Endothelial cell of umbilical vein (primary cell): Measurements from ENCODE around the gene COL9A1. TPM values are rescaled to one million over a fixed set of nuclear protein-coding genes. Genes with fewer than 3 reads are reported as not detected.

ENCODE experiments used
- BruUV-seq: library from RNA; stranded (reverse); fragments of 400-500 nt; replicated peaks from 2 replicates; lab custom pipeline; 2021; lab: Mats Ljungman, UMichigan
- CTCF ChIA-PET: fragments of 300-600, 350-600 bp; sonication (Branson Sonifier 250); formaldehyde crosslinking; loops from one replicate; lab custom pipeline; 2021; ENCODE audit warnings: antibody characterized with exemption, inconsistent platforms; lab: Charles Lee
- POLR2A ChIA-PET: fragments of 300-600, 350-600 bp; sonication (Branson Sonifier 250); formaldehyde crosslinking; loops from one replicate; lab custom pipeline; 2021; ENCODE audit warnings: antibody characterized with exemption, inconsistent platforms; lab: Charles Lee
- DNase-seq: peaks from one replicate; pipeline ENCODE4 v3.0.0-alpha.2; 2011; ENCODE audit warnings: low read depth, low spot score
- FAIRE-seq: peaks from 2 replicates; lab custom pipeline; 2011; peaks lifted over from hg19 to GRCh38; lab: Jason Lieb, UNC
- H2AFZ ChIP-seq: 2 replicates; pipeline ENCODE4 v1.6.0; 2012; ENCODE audit warnings: low read depth, low read length, control low read depth, inconsistent platforms
- H3K27ac ChIP-seq: 2 replicates; pipeline ENCODE4 v1.5.1; 2011; ENCODE audit warnings: low read depth, mild to moderate bottlenecking, control low read depth, low read length, moderate library complexity; ENCODE audit not compliant: insufficient read depth
- H3K27me3 ChIP-seq, 2 experiments: 2 replicates each; pipeline versions ENCODE4 v1.6.0 to v1.6.1; 2011; ENCODE audit warnings: low read length in 2 of 2, mixed read lengths in 1 of 2; ENCODE audit not compliant: control insufficient read depth in 2 of 2, insufficient read depth in 2 of 2
- H3K36me3 ChIP-seq, 2 experiments: 2 replicates in 1 of 2; 3 replicates in 1 of 2; pipeline ENCODE4 v1.5.1; 2011; ENCODE audit warnings: low read length in 2 of 2, mild to moderate bottlenecking in 1 of 2, moderate library complexity in 1 of 2; ENCODE audit not compliant: control insufficient read depth in 2 of 2, insufficient read depth in 2 of 2; ENCODE audit errors: extremely low read depth in 1 of 2
- H3K4me1 ChIP-seq: 3 replicates; pipeline ENCODE4 v1.5.1; 2011; ENCODE audit warnings: mild to moderate bottlenecking, low read length; ENCODE audit not compliant: control insufficient read depth, insufficient read depth; ENCODE audit errors: extremely low read depth
- H3K4me2 ChIP-seq: 2 replicates; pipeline ENCODE4 v1.6.1; 2011; ENCODE audit warnings: low read length, control low read depth, mixed read lengths; ENCODE audit not compliant: insufficient read depth
- H3K4me3 ChIP-seq, 3 experiments: fragments of 200-600 bp in 1 of 3; sonication (generic), shearing (Covaris generic) in 1 of 3; replicated peaks in 1 of 3; 2 replicates each; pipeline ENCODE4 v1.5.1; 2011 to 2016; ENCODE audit warnings: control low read depth in 3 of 3, low read length in 3 of 3, mild to moderate bottlenecking in 2 of 3, inconsistent platforms in 1 of 3, low read depth in 1 of 3, moderate library complexity in 1 of 3; ENCODE audit not compliant: insufficient read depth in 1 of 3
- H3K79me2 ChIP-seq: 2 replicates; pipeline ENCODE4 v1.6.0; 2012; ENCODE audit warnings: low read length, inconsistent platforms; ENCODE audit not compliant: control insufficient read depth, insufficient read depth
- H3K9ac ChIP-seq: replicated peaks from 2 replicates; pipeline ENCODE3; 2011; ENCODE audit warnings: low read length, control low read depth; ENCODE audit not compliant: insufficient read depth; ENCODE audit errors: extremely low read depth
- H3K9me1 ChIP-seq: replicated peaks from 3 replicates; pipeline ENCODE4 v1.6.0; 2011; ENCODE audit warnings: mild to moderate bottlenecking, low read length; ENCODE audit not compliant: control insufficient read depth, insufficient read depth; ENCODE audit errors: extremely low read depth
- H3K9me3 ChIP-seq: replicated peaks from 2 replicates; pipeline ENCODE4 v1.5.1; 2012; ENCODE audit warnings: low read length, inconsistent platforms; ENCODE audit not compliant: control insufficient read depth, insufficient read depth
- H4K20me1 ChIP-seq: replicated peaks from 2 replicates; pipeline ENCODE3; 2011; ENCODE audit warnings: mild to moderate bottlenecking, low read length; ENCODE audit not compliant: control insufficient read depth, insufficient read depth; ENCODE audit errors: extremely low read depth
- EZH2 ChIP-seq: IDR thresholded peaks from 2 replicates; pipeline ENCODE4 v1.6.1; 2012; ENCODE audit warnings: borderline replicate concordance, low read depth, mild to moderate bottlenecking, moderate library complexity, low read length, inconsistent platforms; ENCODE audit not compliant: severe bottlenecking
- FOS ChIP-seq: IDR thresholded peaks from 2 replicates; pipeline ENCODE4 v1.6.1; 2011; ENCODE audit warnings: mild to moderate bottlenecking, low read length, moderate library complexity, borderline replicate concordance; ENCODE audit not compliant: insufficient read depth
- GATA2 ChIP-seq: IDR thresholded peaks from 2 replicates; pipeline ENCODE4 v1.7.0; 2011; ENCODE audit warnings: low read depth, mild to moderate bottlenecking, moderate library complexity, mixed read lengths, low read length; ENCODE audit not compliant: insufficient read length, insufficient read depth
- JUN ChIP-seq: IDR thresholded peaks from 2 replicates; pipeline ENCODE4 v1.6.1; 2011; ENCODE audit warnings: borderline replicate concordance, low read depth; ENCODE audit not compliant: insufficient read length, insufficient read depth
- MYC ChIP-seq: IDR thresholded peaks from one replicate; pipeline ENCODE4 v1.6.1; 2011; ENCODE audit warnings: mild to moderate bottlenecking, low read depth, low read length
- POLR2A ChIP-seq: IDR thresholded peaks from 2 replicates; pipeline ENCODE4 v1.6.1; 2012; ENCODE audit warnings: low read depth, mild to moderate bottlenecking, control low read depth, low read length
- POLR2AphosphoS5 ChIP-seq: IDR thresholded peaks from 2 replicates; pipeline ENCODE4 v1.6.1; 2012; ENCODE audit warnings: low read depth, mild to moderate bottlenecking, control low read depth, low read length, moderate library complexity; ENCODE audit not compliant: insufficient read depth
- dilution Hi-C: fragments of 300-500 bp; cut with MboI; formaldehyde crosslinking; loops from one replicate; pipeline ENCODE4 v1.15.0; 2019; ENCODE audit warnings: low sequenced_read_pairs; ENCODE audit not compliant: extremely low pct_ligation_motif_present
- intact Hi-C: fragments of 100-400 bp; cut with micrococcal nuclease; formaldehyde crosslinking; loops from one replicate; pipeline ENCODE4 v1.10.0; 2022
- polyA plus RNA-seq, 4 experiments: library from polyadenylated mRNA; depleted of rRNA in 3 of 4; stranded (reverse) in 3 of 4; unstranded in 1 of 4; fragments of >200 nt; gene quantifications; 2 replicates each; pipeline versions ENCODE4 v1.2.1 to v1.2.3, GENCODE V29; 2011 to 2012; ENCODE audit warnings: missing spikeins in 1 of 4
- total RNA-seq: library from RNA; stranded (reverse); gene quantifications from 2 replicates; pipeline ENCODE4 v1.2.3, GENCODE V29; 2021
- TF ChIP-seq, protein P1 (sequence below): IDR thresholded peaks from 2 replicates; pipeline ENCODE4 v1.6.1; 2011; ENCODE audit not compliant: insufficient read depth, insufficient read length
- TF ChIP-seq, protein P2 (sequence below), 2 donors: IDR thresholded peaks; 1 replicate in 1 of 2; 2 replicates in 1 of 2; pipeline ENCODE4 v1.5.1; 2011; ENCODE audit warnings: low read length in 2 of 2, mild to moderate bottlenecking in 2 of 2, moderate library complexity in 2 of 2, control low read depth in 1 of 2, inconsistent platforms in 1 of 2, low read depth in 1 of 2; ENCODE audit not compliant: insufficient read depth in 1 of 2; ENCODE audit errors: extremely low read depth in 1 of 2

COL9A1 gene
- total and polyA plus RNA-seq, 2 donors (not counting 3 experiments of a cell fraction or from before 2014, with no cell fraction given), result not detected

DNA sequence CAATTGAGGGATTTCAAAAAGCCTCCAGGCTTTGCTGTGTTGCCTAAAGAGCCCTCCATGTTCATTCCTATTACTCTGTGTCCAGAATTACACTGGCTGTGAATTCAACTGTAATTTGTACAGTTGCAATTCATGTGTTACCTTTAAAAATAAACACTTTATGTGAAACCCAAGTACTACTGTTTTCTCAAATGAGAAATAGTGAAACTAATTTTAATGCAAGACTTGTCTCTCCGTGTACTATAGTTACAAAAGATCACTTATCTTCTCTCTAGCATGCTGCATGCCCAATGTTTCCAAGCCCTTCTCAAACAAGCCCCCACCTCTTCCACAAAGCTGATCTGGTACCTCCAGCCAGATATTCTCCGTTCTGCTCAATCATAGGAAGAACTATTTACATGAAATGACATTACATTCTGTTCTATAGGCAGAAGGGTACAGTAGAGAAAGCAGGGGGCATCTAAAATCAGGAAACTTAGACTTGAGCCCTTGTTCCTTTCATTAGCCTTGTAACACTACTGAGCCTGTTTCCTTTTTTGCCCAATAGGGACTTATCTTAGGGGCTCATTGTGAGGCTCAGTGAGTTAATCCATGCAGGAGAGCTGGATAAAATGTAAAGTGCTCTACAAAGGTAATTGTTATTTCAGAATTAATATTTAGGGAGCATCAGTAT is 12.3 kb upstream of the COL9A1 start:
- no peaks in the 10 kb centered on the region for H3K9me1 ChIP-seq
- no peak overlapping the region for H2AFZ ChIP-seq
- H3K4me1 ChIP-seq, result no peaks in the 10 kb centered on the region
- no peaks in the 10 kb centered on the region for H4K20me1 ChIP-seq
- H3K79me2 ChIP-seq, result no peaks in the 10 kb centered on the region
- no peak overlapping the region for H3K9ac ChIP-seq
- no peaks in the 10 kb centered on the region for H3K36me3 ChIP-seq
- FAIRE-seq (no peak), DNase-seq (no peak)
- H3K27me3 ChIP-seq, result peaks cover 0 to 6% of the 10 kb centered on the region in 2 experiments
- no TSS peak for BruUV-seq
- H3K4me2 ChIP-seq, result no peak overlapping the region
- intact Hi-C loops, result no loop called here
- ChIA-PET CTCF (interaction anchor here (1.5 to 1.6 kb wide), 2 partner anchors 54 to 640 kb away, joined by 4 read pairs; no protein-coding TSS in a partner anchor), POLR2A (no interaction called here)
- no peaks in the 10 kb centered on the region for H3K9me3 ChIP-seq
- H3K4me3 ChIP-seq, result no peak overlapping the region
- no peak for TF ChIP-seq POLR2A
- TF ChIP-seq, protein P1, sequence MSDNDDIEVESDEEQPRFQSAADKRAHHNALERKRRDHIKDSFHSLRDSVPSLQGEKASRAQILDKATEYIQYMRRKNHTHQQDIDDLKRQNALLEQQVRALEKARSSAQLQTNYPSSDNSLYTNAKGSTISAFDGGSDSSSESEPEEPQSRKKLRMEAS, result no peak
- TF ChIP-seq, protein P2, sequence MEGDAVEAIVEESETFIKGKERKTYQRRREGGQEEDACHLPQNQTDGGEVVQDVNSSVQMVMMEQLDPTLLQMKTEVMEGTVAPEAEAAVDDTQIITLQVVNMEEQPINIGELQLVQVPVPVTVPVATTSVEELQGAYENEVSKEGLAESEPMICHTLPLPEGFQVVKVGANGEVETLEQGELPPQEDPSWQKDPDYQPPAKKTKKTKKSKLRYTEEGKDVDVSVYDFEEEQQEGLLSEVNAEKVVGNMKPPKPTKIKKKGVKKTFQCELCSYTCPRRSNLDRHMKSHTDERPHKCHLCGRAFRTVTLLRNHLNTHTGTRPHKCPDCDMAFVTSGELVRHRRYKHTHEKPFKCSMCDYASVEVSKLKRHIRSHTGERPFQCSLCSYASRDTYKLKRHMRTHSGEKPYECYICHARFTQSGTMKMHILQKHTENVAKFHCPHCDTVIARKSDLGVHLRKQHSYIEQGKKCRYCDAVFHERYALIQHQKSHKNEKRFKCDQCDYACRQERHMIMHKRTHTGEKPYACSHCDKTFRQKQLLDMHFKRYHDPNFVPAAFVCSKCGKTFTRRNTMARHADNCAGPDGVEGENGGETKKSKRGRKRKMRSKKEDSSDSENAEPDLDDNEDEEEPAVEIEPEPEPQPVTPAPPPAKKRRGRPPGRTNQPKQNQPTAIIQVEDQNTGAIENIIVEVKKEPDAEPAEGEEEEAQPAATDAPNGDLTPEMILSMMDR (IDR thresholded peaks at IDR 0.05; ENCODE audit: extremely low read depth in 1 of 2, insufficient read depth in 1 of 2, low read depth in 1 of 2, low read length in 2 of 2), result no peak
- no peak for TF ChIP-seq GATA2
- TF ChIP-seq POLR2AphosphoS5, result no peak
- TF ChIP-seq FOS, result no peak
- no peak for TF ChIP-seq EZH2
- TF ChIP-seq JUN, result no peak
- no peak for TF ChIP-seq MYC
- dilution Hi-C loops, result no loop called here
- H3K27ac ChIP-seq, result no peak overlapping the region
